GM12891 (cell line): ENCODE data around the gene NBPF15.
"Not testable (repeated sequence)": the region's sequence is repeated elsewhere in the genome, so short reads cannot be mapped to it uniquely, and the experiment has no call there.

Experiments used
- POLR2A ChIP-seq: IDR thresholded peaks from 2 replicates; pipeline ENCODE4 v1.6.1; 2011; ENCODE audit warnings: low read depth, low read length, control low read depth
- POLR2AphosphoS5 ChIP-seq: IDR thresholded peaks from 2 replicates; pipeline ENCODE4 v1.6.1; 2011; ENCODE audit warnings: low read depth, low read length, control low read depth

DNA sequence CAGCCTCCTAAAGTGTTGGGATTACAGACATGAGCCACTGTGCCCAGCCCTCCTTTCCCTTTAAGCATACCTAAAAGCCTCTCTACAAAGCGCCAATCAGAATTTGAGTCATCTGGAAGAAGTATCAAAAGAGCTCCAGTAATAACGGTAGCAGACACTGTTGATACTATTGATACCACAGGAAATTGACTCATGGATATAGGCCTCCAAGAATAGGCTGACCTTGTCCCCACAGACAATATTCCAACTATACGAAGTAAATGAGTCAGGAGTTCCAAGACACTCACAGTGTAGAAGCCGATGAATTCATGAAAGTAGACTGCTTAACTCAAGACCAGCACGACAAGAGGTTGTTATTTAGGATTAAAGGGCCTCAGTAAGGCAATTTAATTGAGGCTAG is 58.7 kb downstream of the NBPF15 start:
- TF ChIP-seq POLR2A, POLR2AphosphoS5: not testable (repeated sequence)
